Dendritic cell treated with granulocyte-macrophage colony-stimulating factor and Interleukin-4, amounts not matched to agents 40 ng/mL and 50 ng/mL, for 4 days (primary cell): ENCODE results near the gene BST2.

Source experiments
- H3K27ac Mint-ChIP-seq: one replicate; pipeline ENCODE4 v1.8.0; 2022; ENCODE audit warnings: mild to moderate bottlenecking, mixed read lengths
- H3K27me3 Mint-ChIP-seq: one replicate; pipeline ENCODE4 v1.8.0; 2022; ENCODE audit warnings: mild to moderate bottlenecking, mixed read lengths
- H3K36me3 Mint-ChIP-seq: one replicate; pipeline ENCODE4 v1.8.0; 2022; ENCODE audit warnings: low read depth, mixed read lengths
- H3K4me1 Mint-ChIP-seq: one replicate; pipeline ENCODE4 v1.8.0; 2022; ENCODE audit warnings: low read depth, mixed read lengths
- H3K4me3 Mint-ChIP-seq: one replicate; pipeline ENCODE4 v1.8.0; 2022; ENCODE audit warnings: mild to moderate bottlenecking, moderate library complexity, mixed read lengths
- H3K9me3 Mint-ChIP-seq: one replicate; pipeline ENCODE4 v1.8.0; 2022; ENCODE audit warnings: mixed read lengths
- intact Hi-C: fragments of 100-400 bp; cut with micrococcal nuclease; formaldehyde crosslinking; loops from one replicate; pipeline ENCODE4 v1.15.0; 2022

Gene BST2

GRCh38 chr19:17429641-17430113 lies 24.2 kb upstream of the BST2 start:
- H3K9me3 Mint-ChIP-seq: no peaks in the 10 kb centered on the region
- H3K27ac Mint-ChIP-seq: no peak overlapping the region
- H3K27me3 Mint-ChIP-seq: no peaks in the 10 kb centered on the region
- peaks cover 6% of the 10 kb centered on the region for H3K36me3 Mint-ChIP-seq
- intact Hi-C loops: no loop called here
- H3K4me3 Mint-ChIP-seq: no peak overlapping the region
- peaks cover 12% of the 10 kb centered on the region for H3K4me1 Mint-ChIP-seq

- Mint-ChIP-seq H3K4me3 (no peak overlapping the region), H3K9me3 (no peaks in the 10 kb centered on the region), H3K4me1 (peaks cover 28% of the 10 kb centered on the region), H3K27me3 (no peaks in the 10 kb centered on the region), H3K27ac (no peak overlapping the region), H3K36me3 (peaks cover 43% of the 10 kb centered on the region)
- intact Hi-C loops: no loop called here
Observed at GRCh38 chr19:17424743-17425365, 19.4 kb upstream of the BST2 start.

GRCh38 chr19:17423429-17424208 lies 18.2 kb upstream of the BST2 start:
- intact Hi-C loops: no loop called here
- H3K27me3 Mint-ChIP-seq: no peaks in the 10 kb centered on the region
- H3K9me3 Mint-ChIP-seq: no peaks in the 10 kb centered on the region
- no peak overlapping the region for H3K4me3 Mint-ChIP-seq
- peaks cover 34% of the 10 kb centered on the region for H3K4me1 Mint-ChIP-seq
- no peak overlapping the region for H3K27ac Mint-ChIP-seq
- peaks cover 43% of the 10 kb centered on the region for H3K36me3 Mint-ChIP-seq

- Mint-ChIP-seq H3K9me3 (no peaks in the 10 kb centered on the region), H3K36me3 (peaks cover 52% of the 10 kb centered on the region), H3K27ac (no peak overlapping the region), H3K4me3 (no peak overlapping the region), H3K4me1 (peaks cover 39% of the 10 kb centered on the region), H3K27me3 (no peaks in the 10 kb centered on the region)
- intact Hi-C loops: no loop called here
Observed at GRCh38 chr19:17421942-17422341, 16.5 kb upstream of the BST2 start.

GRCh38 chr19:17420475-17420924 lies 15.1 kb upstream of the BST2 start:
- peaks cover 43% of the 10 kb centered on the region for H3K4me1 Mint-ChIP-seq
- H3K27me3 Mint-ChIP-seq: no peaks in the 10 kb centered on the region
- H3K9me3 Mint-ChIP-seq: no peaks in the 10 kb centered on the region
- H3K36me3 Mint-ChIP-seq: peaks cover 65% of the 10 kb centered on the region
- peak overlapping the region; percentile 87 for H3K4me3 Mint-ChIP-seq
- intact Hi-C loops: no loop called here
- H3K27ac Mint-ChIP-seq: peak overlapping the region; percentile 89

GRCh38 chr19:17419621-17420474 lies 14.4 kb upstream of the BST2 start, which contains the start of gene MVB12A:
Gene MVB12A (plus strand): TSS chr19:17420047. CDS start chr19:17420136, 89 bp downstream.
- Mint-ChIP-seq H3K27me3 (no peaks in the 10 kb centered on the region), H3K27ac (peak within 1 kb of the TSS; percentile 89), H3K9me3 (no peaks in the 10 kb centered on the region), H3K4me3 (peak within 1 kb of the TSS; percentile 87), H3K36me3 (peaks cover 68% of the 10 kb centered on the region), H3K4me1 (peaks cover 39% of the 10 kb centered on the region)
- intact Hi-C loops: loop anchor here (1.0 kb wide), 1 partner anchor 15 kb away; the partner anchor contains the start of gene BST2

- intact Hi-C loops: loop anchor here (1.0 kb wide), 1 partner anchor 14 kb away; the partner anchor contains the start of gene BST2
- Mint-ChIP-seq H3K27me3 (no peaks in the 10 kb centered on the region), H3K4me1 (peaks cover 35% of the 10 kb centered on the region), H3K36me3 (peaks cover 68% of the 10 kb centered on the region), H3K9me3 (no peaks in the 10 kb centered on the region), H3K27ac (peak overlapping the region; percentile 89), H3K4me3 (peak overlapping the region; percentile 87)
Observed at GRCh38 chr19:17419154-17419620, 13.8 kb upstream of the BST2 start.

GRCh38 chr19:17418710-17419109 lies 13.3 kb upstream of the BST2 start:
- peaks cover 68% of the 10 kb centered on the region for H3K36me3 Mint-ChIP-seq
- H3K27ac Mint-ChIP-seq: peak overlapping the region; percentile 89
- H3K4me3 Mint-ChIP-seq: peak overlapping the region; percentile 87

GRCh38 chr19:17415121-17415520 lies 9.7 kb upstream of the BST2 start:
- no peak overlapping the region for H3K27ac Mint-ChIP-seq
- no peak overlapping the region for H3K4me3 Mint-ChIP-seq
- peaks cover 69% of the 10 kb centered on the region for H3K36me3 Mint-ChIP-seq
- intact Hi-C loops: no loop called here
- no peaks in the 10 kb centered on the region for H3K27me3 Mint-ChIP-seq
- peaks cover 45% of the 10 kb centered on the region for H3K4me1 Mint-ChIP-seq
- no peaks in the 10 kb centered on the region for H3K9me3 Mint-ChIP-seq

More at GRCh38 chr19:17418710-17419109, 13.3 kb upstream of the BST2 start:
- intact Hi-C loops: loop anchor here (1.0 kb wide), 1 partner anchor 13 kb away; the partner anchor contains the start of gene BST2
- H3K27me3 Mint-ChIP-seq: no peaks in the 10 kb centered on the region
- H3K9me3 Mint-ChIP-seq: no peaks in the 10 kb centered on the region
- peaks cover 35% of the 10 kb centered on the region for H3K4me1 Mint-ChIP-seq

GRCh38 chr19:17414097-17414496 lies 8.7 kb upstream of the BST2 start:
- no peaks in the 10 kb centered on the region for H3K27me3 Mint-ChIP-seq

GRCh38 chr19:17411801-17412200 lies 6.4 kb upstream of the BST2 start:
- intact Hi-C loops: no loop called here
- Mint-ChIP-seq H3K27me3 (no peaks in the 10 kb centered on the region), H3K36me3 (peaks cover 72% of the 10 kb centered on the region), H3K27ac (no peak overlapping the region), H3K4me1 (peaks cover 43% of the 10 kb centered on the region), H3K9me3 (no peaks in the 10 kb centered on the region), H3K4me3 (no peak overlapping the region)

More at GRCh38 chr19:17414097-17414496, 8.7 kb upstream of the BST2 start:
- intact Hi-C loops: no loop called here
- no peaks in the 10 kb centered on the region for H3K9me3 Mint-ChIP-seq
- no peak overlapping the region for H3K4me3 Mint-ChIP-seq
- peaks cover 44% of the 10 kb centered on the region for H3K4me1 Mint-ChIP-seq
- no peak overlapping the region for H3K27ac Mint-ChIP-seq
- H3K36me3 Mint-ChIP-seq: peaks cover 76% of the 10 kb centered on the region

- H3K4me3 Mint-ChIP-seq: no peak overlapping the region
Observed at GRCh38 chr19:17409990-17410389, 4.6 kb upstream of the BST2 start.

GRCh38 chr19:17406887-17407196 lies 1.4 kb upstream of the BST2 start:
- intact Hi-C loops: no loop called here
- Mint-ChIP-seq H3K27ac (peak overlapping the region; percentile 92), H3K9me3 (no peaks in the 10 kb centered on the region), H3K4me3 (peak overlapping the region; percentile 80), H3K4me1 (peaks cover 48% of the 10 kb centered on the region), H3K27me3 (no peaks in the 10 kb centered on the region), H3K36me3 (peaks cover 61% of the 10 kb centered on the region)

More at GRCh38 chr19:17409990-17410389, 4.6 kb upstream of the BST2 start:
- H3K4me1 Mint-ChIP-seq: peaks cover 52% of the 10 kb centered on the region
- H3K9me3 Mint-ChIP-seq: no peaks in the 10 kb centered on the region
- intact Hi-C loops: no loop called here
- no peak overlapping the region for H3K27ac Mint-ChIP-seq
- no peaks in the 10 kb centered on the region for H3K27me3 Mint-ChIP-seq
- peaks cover 67% of the 10 kb centered on the region for H3K36me3 Mint-ChIP-seq
